Tibial nerve (tissue), 4 donors: ENCODE results near the gene NPSR1. TPM values are rescaled to one million over a fixed set of nuclear protein-coding genes. Genes with fewer than 3 reads are reported as not detected.

Experiments used
- DNase-seq, 2 donors: peaks; one replicate each; pipeline ENCODE4 v3.0.0-alpha.2; 2019; ENCODE audit warnings: low spot score in 2 of 2
- H3K27ac ChIP-seq, 4 donors: fragments of 200-600 bp; sonication (generic) in 3 of 4; one replicate each; pipeline ENCODE4 v1.5.1; 2017 to 2019; ENCODE audit warnings: mild to moderate bottlenecking in 1 of 4
- H3K27me3 ChIP-seq, 2 donors: fragments of 200-600 bp; sonication (generic) in 1 of 2; one replicate each; pipeline versions ENCODE4 v1.5.1 to v1.6.0; 2017 to 2019
- H3K36me3 ChIP-seq, 3 donors: fragments of 200-600 bp; sonication (generic); one replicate each; pipeline ENCODE4 v1.5.1; 2018 to 2019
- H3K4me1 ChIP-seq, 4 donors: fragments of 200-600 bp; sonication (generic) in 3 of 4; one replicate each; pipeline ENCODE4 v1.5.1; 2017 to 2019
- H3K4me3 ChIP-seq, 4 donors: fragments of 200-600 bp; sonication (generic) in 3 of 4; one replicate each; pipeline ENCODE4 v1.5.1; 2017 to 2019; ENCODE audit warnings: mild to moderate bottlenecking in 1 of 4, moderate library complexity in 1 of 4
- H3K9me3 ChIP-seq, 4 donors: fragments of 200-600 bp; sonication (generic) in 3 of 4; one replicate each; pipeline ENCODE4 v1.5.1; 2017 to 2019
- EP300 ChIP-seq, 2 donors: sonication (generic); formaldehyde crosslinking; IDR thresholded peaks; one replicate each; pipeline ENCODE4 v1.6.1; 2017; ENCODE audit warnings: antibody characterized with exemption in 2 of 2, mild to moderate bottlenecking in 1 of 2
- POLR2A ChIP-seq, 2 donors: fragments of 450-650 bp; IDR thresholded peaks; one replicate each; pipeline ENCODE4 v1.6.1; 2017; ENCODE audit warnings: antibody characterized with exemption in 2 of 2, mild to moderate bottlenecking in 2 of 2, moderate library complexity in 2 of 2
- WGBS, 2 donors: methylation state at CpG; one replicate each; pipeline ENCODE4 v1.1.5; 2018; 5-methylcytosine and 5-hydroxymethylcytosine counted together
- total RNA-seq, 4 donors: library from RNA; depleted of rRNA; stranded (reverse); fragments of >200 nt; gene quantifications; one replicate each; pipeline ENCODE4 v1.1.0, GENCODE V29; 2016
- TF ChIP-seq, protein P1 (sequence below), 5 experiments: fragments of 200-600 bp in 3 of 5; fragments of 450-650 bp in 2 of 5; sonication (generic) in 3 of 5; IDR thresholded peaks; one replicate each; pipeline ENCODE4 v1.5.1; 2016 to 2019; ENCODE audit warnings: antibody characterized with exemption in 5 of 5, mild to moderate bottlenecking in 3 of 5, moderate library complexity in 2 of 5

Gene NPSR1
- total RNA-seq, 4 donors from 2014 or later, result not detected

GRCh38 chr7:34719636-34720035 lies 61.6 kb downstream of the NPSR1 start:
- H3K27me3 ChIP-seq, result no peaks in the 10 kb centered on the region
- H3K36me3 ChIP-seq, result no peaks in the 10 kb centered on the region
- TF ChIP-seq EP300 (IDR thresholded peaks at IDR 0.05) (no peak), POLR2A (IDR thresholded peaks at IDR 0.05) (no peak)
- TF ChIP-seq, protein P1, sequence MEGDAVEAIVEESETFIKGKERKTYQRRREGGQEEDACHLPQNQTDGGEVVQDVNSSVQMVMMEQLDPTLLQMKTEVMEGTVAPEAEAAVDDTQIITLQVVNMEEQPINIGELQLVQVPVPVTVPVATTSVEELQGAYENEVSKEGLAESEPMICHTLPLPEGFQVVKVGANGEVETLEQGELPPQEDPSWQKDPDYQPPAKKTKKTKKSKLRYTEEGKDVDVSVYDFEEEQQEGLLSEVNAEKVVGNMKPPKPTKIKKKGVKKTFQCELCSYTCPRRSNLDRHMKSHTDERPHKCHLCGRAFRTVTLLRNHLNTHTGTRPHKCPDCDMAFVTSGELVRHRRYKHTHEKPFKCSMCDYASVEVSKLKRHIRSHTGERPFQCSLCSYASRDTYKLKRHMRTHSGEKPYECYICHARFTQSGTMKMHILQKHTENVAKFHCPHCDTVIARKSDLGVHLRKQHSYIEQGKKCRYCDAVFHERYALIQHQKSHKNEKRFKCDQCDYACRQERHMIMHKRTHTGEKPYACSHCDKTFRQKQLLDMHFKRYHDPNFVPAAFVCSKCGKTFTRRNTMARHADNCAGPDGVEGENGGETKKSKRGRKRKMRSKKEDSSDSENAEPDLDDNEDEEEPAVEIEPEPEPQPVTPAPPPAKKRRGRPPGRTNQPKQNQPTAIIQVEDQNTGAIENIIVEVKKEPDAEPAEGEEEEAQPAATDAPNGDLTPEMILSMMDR (IDR thresholded peaks at IDR 0.05), result no peak
- 92 to 97% methylated on average over 3 of the region's 3 CpGs for WGBS, 2 donors
- DNase-seq, result no peak
- H3K27ac ChIP-seq, result no peak overlapping the region
- H3K9me3 ChIP-seq, result no peaks in the 10 kb centered on the region
- H3K4me3 ChIP-seq, result no peak overlapping the region
- peaks cover 0 to 7% (median 2%) of the 10 kb centered on the region in 4 donors for H3K4me1 ChIP-seq

DNA sequence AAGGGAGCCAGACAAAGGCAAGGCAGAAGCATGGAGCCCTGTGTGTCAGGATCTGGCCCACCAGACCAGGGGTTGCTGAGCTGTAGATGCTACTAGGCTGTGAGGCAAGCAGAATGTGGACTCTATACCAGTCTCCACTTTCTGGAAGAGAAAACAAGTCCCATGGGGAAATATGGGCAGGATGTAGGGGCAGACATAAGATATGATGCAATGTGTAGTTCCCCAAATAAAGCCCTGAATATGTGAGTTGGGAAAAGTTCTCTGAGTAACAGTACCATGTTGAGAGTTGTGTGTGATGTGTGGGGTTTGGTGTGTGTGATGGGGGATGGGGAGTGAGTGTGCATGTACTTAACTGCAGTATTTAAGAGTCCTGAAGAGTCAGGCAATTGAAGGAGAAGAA lies 62.3 kb downstream of the NPSR1 start:
- Histone ChIP-seq H3K27me3 (no peaks in the 10 kb centered on the region), H3K27ac (no peak overlapping the region), H3K4me1 (peaks cover 0 to 7% (median 2%) of the 10 kb centered on the region in 4 donors), H3K9me3 (no peaks in the 10 kb centered on the region), H3K36me3 (no peaks in the 10 kb centered on the region), H3K4me3 (no peak overlapping the region)
- TF ChIP-seq, protein P1 (IDR thresholded peaks at IDR 0.05), result no peak
- no peak for TF ChIP-seq EP300 (IDR thresholded peaks at IDR 0.05)
- no peak for TF ChIP-seq POLR2A (IDR thresholded peaks at IDR 0.05)
- DNase-seq, result no peak

- DNase-seq, result no peak
- TF ChIP-seq, protein P1 (IDR thresholded peaks at IDR 0.05), result no peak
- TF ChIP-seq EP300 (IDR thresholded peaks at IDR 0.05), result no peak
- no peak for TF ChIP-seq POLR2A (IDR thresholded peaks at IDR 0.05)
- Histone ChIP-seq H3K27ac (no peak overlapping the region), H3K27me3 (no peaks in the 10 kb centered on the region), H3K9me3 (no peaks in the 10 kb centered on the region), H3K4me1 (peaks cover 0 to 7% (median 2%) of the 10 kb centered on the region in 4 donors), H3K4me3 (no peak overlapping the region), H3K36me3 (no peaks in the 10 kb centered on the region)
These were observed 65.3 kb downstream of the NPSR1 start for GRCh38 chr7:34723338-34723737.

DNA sequence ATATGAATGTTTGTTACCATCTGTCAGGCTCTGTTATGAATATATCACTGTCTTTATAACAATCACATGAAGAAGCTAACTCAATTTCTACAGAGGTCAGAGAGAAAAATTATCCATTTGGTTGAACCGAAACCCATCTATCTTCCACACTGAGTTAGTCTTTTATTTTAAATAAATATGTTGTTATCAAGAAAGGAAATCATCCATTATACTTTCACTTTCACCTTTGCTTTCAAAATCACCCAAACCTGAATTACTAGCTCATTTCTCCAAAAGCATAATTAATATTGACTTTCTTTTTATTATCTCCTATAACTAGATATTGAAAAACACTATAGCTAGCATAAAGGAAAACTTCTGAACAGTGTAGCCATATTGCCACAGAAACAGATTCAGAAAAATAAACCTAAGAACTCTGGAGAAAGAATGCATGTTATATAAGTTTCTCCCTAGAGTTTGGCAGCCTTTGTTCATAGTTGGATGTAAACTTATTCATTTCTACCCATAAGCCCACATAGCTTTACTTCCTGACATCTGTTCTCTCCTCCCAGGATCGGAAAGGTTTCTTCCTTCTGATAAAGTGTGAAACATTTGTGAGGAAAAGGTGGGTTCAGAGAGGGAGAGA lies 66.0 kb downstream of the NPSR1 start:
- no peak overlapping the region for H3K27ac ChIP-seq
- DNase-seq, result no peak
- H3K27me3 ChIP-seq, result no peaks in the 10 kb centered on the region
- no peak overlapping the region for H3K4me3 ChIP-seq
- WGBS, 2 donors, result 45 to 65% methylated on average over 2 of the region's 2 CpGs
- no peaks in the 10 kb centered on the region for H3K36me3 ChIP-seq
- no peaks in the 10 kb centered on the region for H3K9me3 ChIP-seq
- TF ChIP-seq EP300 (IDR thresholded peaks at IDR 0.05), result no peak
- TF ChIP-seq, protein P1 (IDR thresholded peaks at IDR 0.05), result no peak
- TF ChIP-seq POLR2A (IDR thresholded peaks at IDR 0.05), result no peak
- peaks cover 0 to 7% (median 2%) of the 10 kb centered on the region in 4 donors for H3K4me1 ChIP-seq

GRCh38 chr7:34726221-34726620 lies 68.2 kb downstream of the NPSR1 start:
- no peaks in the 10 kb centered on the region for H3K27me3 ChIP-seq
- no peaks in the 10 kb centered on the region for H3K36me3 ChIP-seq
- TF ChIP-seq POLR2A (IDR thresholded peaks at IDR 0.05), result no peak
- TF ChIP-seq, protein P1 (IDR thresholded peaks at IDR 0.05), result no peak
- no peak for TF ChIP-seq EP300 (IDR thresholded peaks at IDR 0.05)
- no peak for DNase-seq
- no peak overlapping the region for H3K4me3 ChIP-seq
- no peaks in the 10 kb centered on the region for H3K9me3 ChIP-seq
- no peak overlapping the region for H3K27ac ChIP-seq
- H3K4me1 ChIP-seq, result peaks cover 0 to 7% (median 2%) of the 10 kb centered on the region in 4 donors
- WGBS, 2 donors, result 82 to 91% methylated on average over 1 of the region's 1 CpG
